K562 (cell line): ENCODE data around the gene PSMD13. TPM values are rescaled to one million over a fixed set of nuclear protein-coding genes. Genes with fewer than 3 reads are reported as not detected.

Source experiments
- BRF1 ChIP-seq: IDR thresholded peaks from 3 replicates; pipeline ENCODE4 v1.6.1; 2011; ENCODE audit warnings: borderline replicate concordance, mild to moderate bottlenecking; ENCODE audit not compliant: insufficient read length; ENCODE audit errors: extremely low read depth
- CLOCK ChIP-seq: fragments of 250-450 bp; sonication (Bioruptor Pico); IDR thresholded peaks from 2 replicates; pipeline ENCODE4 v1.4.0; 2020; ENCODE audit warnings: mild to moderate bottlenecking, moderate library complexity, borderline replicate concordance
- DNMT1 ChIP-seq: fragments of 450-650 bp; IDR thresholded peaks from 2 replicates; pipeline ENCODE4 v1.6.1; 2016; ENCODE audit warnings: antibody characterized with exemption, mild to moderate bottlenecking
- ILK ChIP-seq: fragments of 450-650 bp; IDR thresholded peaks from 2 replicates; pipeline ENCODE4 v1.6.1; 2016; ENCODE audit warnings: missing genetic modification characterization, low read depth, mild to moderate bottlenecking, missing compliant biosample characterization, moderate library complexity, borderline replicate concordance
- KDM5B ChIP-seq: fragments of 200-600 bp; sonication (generic); IDR thresholded peaks from 2 replicates; pipeline ENCODE4 v1.6.1; 2012; ENCODE audit warnings: low read depth, mild to moderate bottlenecking, moderate library complexity, low read length, control low read depth, inconsistent platforms; ENCODE audit not compliant: insufficient replicate concordance
- KLF16 ChIP-seq: IDR thresholded peaks from 2 replicates; pipeline ENCODE4 v1.6.1; 2016; ENCODE audit warnings: antibody characterized with exemption
- NCOR1 ChIP-seq: fragments of 450-650 bp; IDR thresholded peaks from 2 replicates; pipeline ENCODE4 v1.6.1; 2016; ENCODE audit warnings: mild to moderate bottlenecking, moderate library complexity
- PCBP1 ChIP-seq: fragments of 200-400 bp; formaldehyde crosslinking; IDR thresholded peaks from 2 replicates; pipeline ENCODE4 v1.6.1; 2018; ENCODE audit warnings: mild to moderate bottlenecking, low read depth, low read length; ENCODE audit not compliant: poor library complexity, severe bottlenecking
- RBM25 ChIP-seq: fragments of 200-400 bp; formaldehyde crosslinking; IDR thresholded peaks from 2 replicates; pipeline ENCODE4 v1.6.1; 2018; ENCODE audit warnings: low read length, low read depth, moderate library complexity; ENCODE audit not compliant: severe bottlenecking
- SMAD3 ChIP-seq: fragments of 450-650 bp; formaldehyde crosslinking; conservative IDR thresholded peaks from 2 replicates; pipeline ENCODE4 v1.4.0; 2020; ENCODE audit warnings: mild to moderate bottlenecking
- SREBF2 ChIP-seq: sonication (generic); formaldehyde crosslinking; IDR thresholded peaks from 2 replicates; pipeline ENCODE4 v1.4.0; 2020; ENCODE audit warnings: mild to moderate bottlenecking, missing genetic modification reagents
- TEAD4 ChIP-seq, 2 experiments: sonication (generic) in 1 of 2; formaldehyde crosslinking in 1 of 2; IDR thresholded peaks; 2 replicates each; pipeline versions ENCODE4 v1.6.1 to v1.8.0; 2012 to 2022; ENCODE audit warnings: borderline replicate concordance in 1 of 2, inconsistent platforms in 1 of 2, low read length in 1 of 2, mild to moderate bottlenecking in 1 of 2, missing genetic modification reagents in 1 of 2
- ZNF124 ChIP-seq: sonication (generic); formaldehyde crosslinking; IDR thresholded peaks from 2 replicates; pipeline ENCODE4 v1.8.1; 2022; ENCODE audit warnings: missing genetic modification reagents
- ZNF277 ChIP-seq: fragments of 250-450 bp; sonication (Bioruptor Pico); IDR thresholded peaks from 2 replicates; pipeline ENCODE4 v1.8.0; 2022; ENCODE audit warnings: inconsistent platforms, mild to moderate bottlenecking, moderate library complexity, borderline replicate concordance
- ZNF644 ChIP-seq: fragments of 200-800 bp; sonication (Bioruptor generic); IDR thresholded peaks from 2 replicates; pipeline ENCODE4 v1.6.1; 2016; ENCODE audit warnings: low read depth, missing genetic modification characterization, missing compliant biosample characterization
- ZNF699 ChIP-seq: fragments of 250-450 bp; sonication (Bioruptor Pico); IDR thresholded peaks from 2 replicates; pipeline ENCODE4 v1.8.0; 2021; ENCODE audit warnings: mild to moderate bottlenecking, moderate library complexity; ENCODE audit not compliant: insufficient replicate concordance
- ZNF778 ChIP-seq: fragments of 450-650 bp; formaldehyde crosslinking; IDR thresholded peaks from 2 replicates; pipeline ENCODE4 v1.4.0; 2020; ENCODE audit warnings: mild to moderate bottlenecking, moderate library complexity
- polyA plus RNA-seq, 8 experiments: library from polyadenylated mRNA; depleted of rRNA in 4 of 8; stranded (reverse) in 5 of 8; unstranded in 3 of 8; fragments of >200 nt; fragmentation: Nextera tagmentation in 2 of 8; fragmentation: Illumina TruSeq in 1 of 8; extraction: Ambion mirVana in 2 of 8; extraction: Trizol in 1 of 8; gene quantifications; 2 replicates each; pipeline versions ENCODE4 v1.2.1 to v1.2.3, GENCODE V29; 2011 to 2014; ENCODE audit warnings: inconsistent platforms in 1 of 8, missing spikeins in 1 of 8
- total RNA-seq, 7 experiments: library from RNA; depleted of rRNA in 6 of 7; stranded (reverse); fragments of >200 nt in 6 of 7; fragmentation: Illumina TruSeq in 2 of 7; extraction: Trizol in 2 of 7; gene quantifications; 2 replicates each; pipeline versions ENCODE4 v1.2.1 to v1.2.3, GENCODE V29; 2011 to 2021; ENCODE audit warnings: low replicate concordance in 1 of 7
- TF ChIP-seq, protein P1 (sequence below): sonication (generic); formaldehyde crosslinking; IDR thresholded peaks from 2 replicates; pipeline ENCODE4 v1.8.1; 2022; ENCODE audit warnings: missing genetic modification reagents
- TF ChIP-seq, protein P2 (sequence below): fragments of 250-450 bp; sonication (Bioruptor Pico); IDR thresholded peaks from 2 replicates; pipeline ENCODE4 v1.5.0; 2022; ENCODE audit warnings: mild to moderate bottlenecking

The PSMD13 gene
- total and polyA plus RNA-seq, 9 of the 15 experiments (the other 6 are each of a cell fraction or from before 2014, with no cell fraction given): 185 to 383 (median 267) TPM

GRCh38 chr11:269146-269890 is 32.5 kb downstream of the PSMD13 start (continued):
- no peak for TF ChIP-seq BRF1
- TF ChIP-seq RBM25: no peak
- TF ChIP-seq, protein P1, sequence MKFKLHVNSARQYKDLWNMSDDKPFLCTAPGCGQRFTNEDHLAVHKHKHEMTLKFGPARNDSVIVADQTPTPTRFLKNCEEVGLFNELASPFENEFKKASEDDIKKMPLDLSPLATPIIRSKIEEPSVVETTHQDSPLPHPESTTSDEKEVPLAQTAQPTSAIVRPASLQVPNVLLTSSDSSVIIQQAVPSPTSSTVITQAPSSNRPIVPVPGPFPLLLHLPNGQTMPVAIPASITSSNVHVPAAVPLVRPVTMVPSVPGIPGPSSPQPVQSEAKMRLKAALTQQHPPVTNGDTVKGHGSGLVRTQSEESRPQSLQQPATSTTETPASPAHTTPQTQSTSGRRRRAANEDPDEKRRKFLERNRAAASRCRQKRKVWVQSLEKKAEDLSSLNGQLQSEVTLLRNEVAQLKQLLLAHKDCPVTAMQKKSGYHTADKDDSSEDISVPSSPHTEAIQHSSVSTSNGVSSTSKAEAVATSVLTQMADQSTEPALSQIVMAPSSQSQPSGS (CRISPR knock-in tag): no peak
- TF ChIP-seq SREBF2 (CRISPR knock-in tag): no peak
- TF ChIP-seq, protein P2, sequence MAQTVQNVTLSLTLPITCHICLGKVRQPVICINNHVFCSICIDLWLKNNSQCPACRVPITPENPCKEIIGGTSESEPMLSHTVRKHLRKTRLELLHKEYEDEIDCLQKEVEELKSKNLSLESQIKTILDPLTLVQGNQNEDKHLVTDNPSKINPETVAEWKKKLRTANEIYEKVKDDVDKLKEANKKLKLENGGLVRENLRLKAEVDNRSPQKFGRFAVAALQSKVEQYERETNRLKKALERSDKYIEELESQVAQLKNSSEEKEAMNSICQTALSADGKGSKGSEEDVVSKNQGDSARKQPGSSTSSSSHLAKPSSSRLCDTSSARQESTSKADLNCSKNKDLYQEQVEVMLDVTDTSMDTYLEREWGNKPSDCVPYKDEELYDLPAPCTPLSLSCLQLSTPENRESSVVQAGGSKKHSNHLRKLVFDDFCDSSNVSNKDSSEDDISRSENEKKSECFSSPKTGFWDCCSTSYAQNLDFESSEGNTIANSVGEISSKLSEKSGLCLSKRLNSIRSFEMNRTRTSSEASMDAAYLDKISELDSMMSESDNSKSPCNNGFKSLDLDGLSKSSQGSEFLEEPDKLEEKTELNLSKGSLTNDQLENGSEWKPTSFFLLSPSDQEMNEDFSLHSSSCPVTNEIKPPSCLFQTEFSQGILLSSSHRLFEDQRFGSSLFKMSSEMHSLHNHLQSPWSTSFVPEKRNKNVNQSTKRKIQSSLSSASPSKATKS (CRISPR knock-in tag): 0 out of 2 replicates have a peak, but pooled peaks have one; percentile 11
- no peak for TF ChIP-seq ZNF699 (CRISPR knock-in tag)
- TF ChIP-seq ZNF124 (CRISPR knock-in tag): no peak
- TF ChIP-seq PCBP1: no peak
- TF ChIP-seq ILK (tag): no peak
- TF ChIP-seq ZNF644: peak; percentile 81
- TF ChIP-seq KDM5B: peak; percentile 49
- no peak for TF ChIP-seq CLOCK (CRISPR knock-in tag)
- no peak for TF ChIP-seq KLF16
- no peak for TF ChIP-seq SMAD3
- TF ChIP-seq NCOR1: no peak
- TF ChIP-seq ZNF778 (CRISPR knock-in tag): no peak
- TF ChIP-seq DNMT1: 0 out of 2 replicates have a peak, but pooled peaks have one; percentile 63
- peak; percentile 23; the same call in 1 of the 2 replicates for TF ChIP-seq TEAD4 (IDR thresholded peaks at IDR 0.05; ENCODE audit: low read length)
- no peak for TF ChIP-seq TEAD4 (CRISPR knock-in tag; IDR thresholded peaks at IDR 0.05; ENCODE audit: borderline replicate concordance)
- TF ChIP-seq ZNF277 (CRISPR knock-in tag): no peak
